Right lobe of liver (tissue), 6 donors: ENCODE measurements around the gene ABLIM2. TPM values are rescaled to one million over a fixed set of nuclear protein-coding genes. Genes with fewer than 3 reads are reported as not detected.

ENCODE experiments used
- ATAC-seq, 4 donors: fragments of 200-7000 bp; cut with Tn5 transposase; one replicate each; pipeline ENCODE4 v1.9.1; 2020; ENCODE audit warnings: mild to moderate bottlenecking in 4 of 4, moderate library complexity in 4 of 4
- DNase-seq, 3 donors: peaks; one replicate each; pipeline ENCODE4 v3.0.0-alpha.2; 2020
- H3K27ac ChIP-seq, 3 donors: fragments of 200-600 bp; one replicate each; pipeline ENCODE4 v1.8.0; 2022
- H3K27me3 ChIP-seq, 2 donors: fragments of 200-600 bp; one replicate each; pipeline ENCODE4 v1.8.0; 2022
- H3K36me3 ChIP-seq, 4 donors: fragments of 200-600 bp; sonication (generic) in 1 of 4; one replicate each; pipeline versions ENCODE4 v1.5.1 to v1.8.0; 2017 to 2022; ENCODE audit warnings: control low read depth in 1 of 4
- H3K4me1 ChIP-seq, 4 donors: fragments of 200-600 bp; sonication (generic) in 1 of 4; one replicate each; pipeline versions ENCODE4 v1.5.1 to v1.8.0; 2017 to 2022; ENCODE audit warnings: control low read depth in 1 of 4
- H3K4me3 ChIP-seq, 3 donors: fragments of 200-600 bp; one replicate each; pipeline ENCODE4 v1.8.0; 2022
- H3K9me3 ChIP-seq, 4 donors: fragments of 200-600 bp; sonication (generic) in 1 of 4; one replicate each; pipeline versions ENCODE4 v1.5.1 to v1.8.0; 2017 to 2022; ENCODE audit warnings: control low read depth in 1 of 4
- POLR2A ChIP-seq: fragments of 450-650 bp; IDR thresholded peaks from one replicate; pipeline ENCODE4 v1.6.1; 2017; ENCODE audit warnings: antibody characterized with exemption, mild to moderate bottlenecking
- WGBS: methylation state at CpG from one replicate; pipeline ENCODE4 v1.1.6; 2018; ENCODE audit warnings: low coverage, low lambda C conversion rate; ENCODE audit not compliant: insufficient coverage; ENCODE audit errors: missing lambda C conversion rate; 5-methylcytosine and 5-hydroxymethylcytosine counted together
- intact Hi-C, 2 donors: fragments of 100-400 bp; cut with DNase I; formaldehyde crosslinking; loops; one replicate each; pipeline versions ENCODE4 v1.11.2 to v1.14.1; 2022
- total RNA-seq, 6 experiments: library from RNA; depleted of rRNA in 2 of 6; stranded (reverse); fragments of >200 nt in 2 of 6; fragmentation: NEBNext Ultra II Directional in 3 of 6; extraction: Animal tissue kit (Norgen Biotek cat#: 25700) in 3 of 6; gene quantifications; one replicate each; pipeline versions ENCODE4 v1.1.0 to v1.2.4, GENCODE V29; 2016 to 2023
- TF ChIP-seq, protein P1 (sequence below), 4 donors: fragments of 200-600 bp in 3 of 4; fragments of 450-650 bp in 1 of 4; IDR thresholded peaks; one replicate each; pipeline versions ENCODE4 v1.5.1 to v1.8.0; 2016 to 2022; ENCODE audit warnings: antibody characterized with exemption in 4 of 4, mild to moderate bottlenecking in 2 of 4
- donor health status: DM: no; HTN: yes; CAD: no.
- donor health status: DM: no; HTN: no; CAD: no.
- donor health status: DM: no; HTN: no; CAD: no.
- donor health status: DM: no; HTN: yes; CAD: no.
- donor health status: DM: no; HTN: yes; CAD: no.

Gene ABLIM2
- total RNA-seq, 6 experiments from 2014 or later, result 0.93 to 3.5 (median 2.3) TPM

DNA sequence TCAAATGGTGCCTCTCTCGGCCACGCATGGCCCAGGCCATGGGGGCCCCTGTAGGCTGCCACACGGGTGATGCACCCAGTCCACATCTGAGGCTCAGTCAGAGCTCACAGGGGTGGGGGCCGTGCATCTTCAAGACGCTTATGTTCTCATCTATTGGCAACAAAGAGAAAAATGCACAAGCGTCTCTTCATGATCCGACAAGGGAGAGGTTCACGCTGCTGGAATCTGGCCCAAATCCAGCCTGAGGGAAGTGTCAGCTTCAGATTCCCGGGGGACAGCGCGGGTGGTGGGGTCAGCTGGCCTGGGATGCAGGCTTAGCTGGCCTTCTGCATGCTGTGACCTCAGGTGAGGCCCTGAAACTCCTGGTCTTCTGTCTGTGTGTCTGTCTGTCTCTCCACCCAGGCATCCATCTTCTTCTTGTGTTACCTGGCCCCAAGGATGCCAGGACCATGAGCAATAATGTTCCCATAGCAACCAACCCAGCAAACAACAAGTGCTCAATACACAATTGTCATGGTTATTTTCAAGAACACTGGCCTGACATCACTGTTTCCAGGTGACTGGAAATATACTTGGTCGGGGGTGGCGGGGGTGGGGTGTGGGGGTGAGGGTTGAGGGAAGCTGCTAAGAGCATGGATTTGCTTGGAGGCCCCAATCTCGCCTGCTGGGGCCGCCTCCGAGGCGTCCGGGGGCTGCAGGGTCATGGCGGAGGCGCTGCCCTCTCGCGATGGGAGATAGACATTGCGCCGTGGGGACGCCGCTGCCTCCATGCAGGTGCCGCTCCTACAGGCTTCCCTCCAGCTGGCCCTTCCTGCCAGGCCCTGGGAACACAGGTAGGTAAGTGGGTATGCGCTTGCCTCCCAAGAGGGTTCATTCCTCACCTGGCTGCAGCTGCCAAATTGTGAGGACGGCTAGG, 48.3 kb downstream of the ABLIM2 start:
- intact Hi-C loops, result no loop called here
- no peak for ATAC-seq
- peak in 1 of 3 donors; percentile 45 for DNase-seq
- H3K4me1 ChIP-seq, result peaks cover 0 to 10% (median 0%) of the 10 kb centered on the region in 4 donors
- no peaks in the 10 kb centered on the region for H3K9me3 ChIP-seq
- no peaks in the 10 kb centered on the region for H3K36me3 ChIP-seq
- no peak overlapping the region for H3K27ac ChIP-seq
- H3K27me3 ChIP-seq, result no peaks in the 10 kb centered on the region
- TF ChIP-seq, protein P1, sequence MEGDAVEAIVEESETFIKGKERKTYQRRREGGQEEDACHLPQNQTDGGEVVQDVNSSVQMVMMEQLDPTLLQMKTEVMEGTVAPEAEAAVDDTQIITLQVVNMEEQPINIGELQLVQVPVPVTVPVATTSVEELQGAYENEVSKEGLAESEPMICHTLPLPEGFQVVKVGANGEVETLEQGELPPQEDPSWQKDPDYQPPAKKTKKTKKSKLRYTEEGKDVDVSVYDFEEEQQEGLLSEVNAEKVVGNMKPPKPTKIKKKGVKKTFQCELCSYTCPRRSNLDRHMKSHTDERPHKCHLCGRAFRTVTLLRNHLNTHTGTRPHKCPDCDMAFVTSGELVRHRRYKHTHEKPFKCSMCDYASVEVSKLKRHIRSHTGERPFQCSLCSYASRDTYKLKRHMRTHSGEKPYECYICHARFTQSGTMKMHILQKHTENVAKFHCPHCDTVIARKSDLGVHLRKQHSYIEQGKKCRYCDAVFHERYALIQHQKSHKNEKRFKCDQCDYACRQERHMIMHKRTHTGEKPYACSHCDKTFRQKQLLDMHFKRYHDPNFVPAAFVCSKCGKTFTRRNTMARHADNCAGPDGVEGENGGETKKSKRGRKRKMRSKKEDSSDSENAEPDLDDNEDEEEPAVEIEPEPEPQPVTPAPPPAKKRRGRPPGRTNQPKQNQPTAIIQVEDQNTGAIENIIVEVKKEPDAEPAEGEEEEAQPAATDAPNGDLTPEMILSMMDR (IDR thresholded peaks at IDR 0.05), result no peak
- no peak for TF ChIP-seq POLR2A
- no peak overlapping the region for H3K4me3 ChIP-seq
- WGBS, result 50% methylated on average over 12 of the region's 29 CpGs

DNA sequence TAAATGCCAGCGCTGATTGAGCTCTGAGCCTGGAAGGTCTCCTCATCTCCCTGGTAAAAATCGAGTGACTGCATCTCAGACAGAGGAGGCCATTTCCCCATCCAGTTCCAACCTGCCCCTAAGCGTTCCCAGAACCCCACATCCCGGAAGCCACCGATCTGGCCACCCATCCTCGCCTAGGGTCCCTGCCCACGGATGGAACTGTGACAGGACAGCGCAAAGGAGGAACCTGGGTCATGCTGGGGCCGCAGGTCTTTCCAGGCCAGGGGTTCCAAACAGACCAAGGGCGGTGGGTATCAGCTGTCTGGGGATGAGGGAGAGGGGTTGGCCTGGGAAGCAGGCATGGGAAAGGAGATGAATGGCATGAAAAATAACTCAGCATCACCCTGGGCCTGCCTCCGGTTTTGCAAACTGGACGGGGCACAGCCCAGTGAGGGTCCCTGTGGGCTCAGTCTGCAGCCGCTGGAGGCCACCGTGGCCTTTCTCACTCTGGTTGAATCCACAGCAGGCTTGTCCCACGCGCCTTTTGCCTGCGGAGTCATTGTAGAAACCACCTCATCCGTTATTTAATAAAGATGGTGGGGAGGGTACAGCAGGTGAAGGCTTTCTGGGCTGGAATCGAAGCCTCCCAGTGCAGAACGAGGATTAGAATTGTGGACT, 49.1 kb downstream of the ABLIM2 start:
- H3K4me1 ChIP-seq, result peaks cover 0 to 10% (median 0%) of the 10 kb centered on the region in 4 donors
- no peak for DNase-seq
- no peak overlapping the region for H3K4me3 ChIP-seq
- TF ChIP-seq, protein P1 (IDR thresholded peaks at IDR 0.05), result no peak
- TF ChIP-seq POLR2A, result no peak
- no peaks in the 10 kb centered on the region for H3K27me3 ChIP-seq
- ATAC-seq, result no peak
- H3K9me3 ChIP-seq, result no peaks in the 10 kb centered on the region
- WGBS, result 95% methylated on average over 12 of the region's 20 CpGs
- no peaks in the 10 kb centered on the region for H3K36me3 ChIP-seq
- H3K27ac ChIP-seq, result no peak overlapping the region
- intact Hi-C loops, result no loop called here

DNA sequence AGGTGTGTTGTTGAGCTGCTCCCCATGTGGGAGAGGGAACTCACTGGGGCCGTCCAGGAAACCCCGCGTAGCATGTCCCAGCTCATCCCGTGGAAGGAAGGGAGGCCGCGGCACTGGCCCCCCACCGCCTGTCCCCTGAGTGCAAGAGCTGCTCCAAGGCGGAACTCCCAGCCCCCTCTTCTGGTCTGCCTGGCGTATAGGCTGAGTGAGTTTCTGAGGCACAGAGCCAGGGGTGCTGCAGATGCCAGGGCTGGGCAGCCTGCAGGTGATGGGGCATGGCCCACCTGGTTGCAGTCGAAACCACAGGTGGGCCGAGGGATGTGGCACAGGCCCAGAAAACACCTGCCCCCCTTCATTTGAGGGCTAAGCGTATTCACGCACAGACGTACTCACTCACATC, 49.6 kb downstream of the ABLIM2 start:
- Histone ChIP-seq H3K27ac (no peak overlapping the region), H3K4me3 (no peak overlapping the region), H3K9me3 (no peaks in the 10 kb centered on the region), H3K27me3 (no peaks in the 10 kb centered on the region), H3K4me1 (peaks cover 0 to 10% (median 0%) of the 10 kb centered on the region in 4 donors), H3K36me3 (no peaks in the 10 kb centered on the region)
- 72% methylated on average over 3 of the region's 14 CpGs for WGBS
- ATAC-seq, result no peak
- DNase-seq, result no peak
- TF ChIP-seq POLR2A, result no peak
- TF ChIP-seq, protein P1 (IDR thresholded peaks at IDR 0.05), result no peak
- intact Hi-C loops, result no loop called here

DNA sequence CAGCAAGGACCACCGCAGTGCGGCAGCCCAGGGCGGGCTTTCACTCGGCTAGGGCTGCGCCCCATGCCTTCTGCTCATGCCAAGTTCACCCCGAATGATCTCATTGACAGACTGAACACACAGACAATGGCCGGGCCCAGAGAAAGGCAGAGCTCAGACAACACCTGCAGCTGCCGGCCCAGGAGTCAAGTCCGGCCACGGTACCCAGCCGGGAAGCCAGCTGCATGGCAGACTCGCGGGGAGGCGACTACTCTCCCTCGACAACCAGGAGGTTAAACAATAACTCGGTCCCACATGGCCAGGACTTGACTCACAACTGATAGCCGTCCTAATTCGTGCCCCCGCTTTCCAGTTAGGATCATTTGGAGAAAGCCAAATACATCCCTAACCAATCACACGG, 50.4 kb downstream of the ABLIM2 start:
- peak in 1 of 4 donors; percentile 58 for ATAC-seq
- peaks cover 0 to 2% (median 0%) of the 10 kb centered on the region in 4 donors for H3K4me1 ChIP-seq
- no peaks in the 10 kb centered on the region for H3K36me3 ChIP-seq
- no peaks in the 10 kb centered on the region for H3K27me3 ChIP-seq
- H3K9me3 ChIP-seq, result no peaks in the 10 kb centered on the region
- no peak overlapping the region for H3K27ac ChIP-seq
- TF ChIP-seq POLR2A, result no peak
- TF ChIP-seq, protein P1 (IDR thresholded peaks at IDR 0.05), result no peak
- DNase-seq, result peak in 1 of 3 donors; percentile 47
- WGBS, result 25% methylated on average over 4 of the region's 20 CpGs
- H3K4me3 ChIP-seq, result no peak overlapping the region
- intact Hi-C loops, result no loop called here
